Activated gamma-delta T cell (primary cell): ENCODE measurements around the gene TPMT.
"Not testable (repeated sequence)": the region's sequence is repeated elsewhere in the genome, so short reads cannot be mapped to it uniquely, and the experiment has no call there.

Experiments
- DNase-seq: peaks from one replicate; lab custom pipeline; 2025; lab: John Stamatoyannopoulos, UW

TPMT gene

GRCh38 chr6:18155864-18156421 lies 1.1 kb upstream of the TPMT start:
- DNase-seq: peak; percentile 25

GRCh38 chr6:18155150-18155863 lies 430 bp upstream of the TPMT start, which contains the start of gene KDM1B:
KDM1B (plus strand) TSS chr6:18155422; CDS start chr6:18159896, 4,474 bp downstream.
- DNase-seq: peak; percentile 99

GRCh38 chr6:18153311-18153703 lies 1.6 kb downstream of the TPMT start:
- DNase-seq: no peak

GRCh38 chr6:18151801-18152200 lies 3.1 kb downstream of the TPMT start:
- DNase-seq: no peak

- not testable (repeated sequence) for DNase-seq
These were observed 3.5 kb downstream of the TPMT start for GRCh38 chr6:18151391-18151790.

GRCh38 chr6:18148304-18149025 lies 6.4 kb downstream of the TPMT start:
- no peak for DNase-seq

GRCh38 chr6:18147616-18148015 lies 7.3 kb downstream of the TPMT start:
- no peak for DNase-seq

- no peak for DNase-seq
These were observed 7.7 kb downstream of the TPMT start for GRCh38 chr6:18147160-18147559.

- no peak for DNase-seq
These were observed 12.4 kb downstream of the TPMT start for GRCh38 chr6:18142591-18142861.

GRCh38 chr6:18141805-18142590 lies 12.9 kb downstream of the TPMT start:
- DNase-seq: no peak

- DNase-seq: no peak
These were observed 14.8 kb downstream of the TPMT start for GRCh38 chr6:18139935-18140621.

GRCh38 chr6:18138906-18139305 lies 16.0 kb downstream of the TPMT start:
- no peak for DNase-seq

- no peak for DNase-seq
These were observed 18.6 kb downstream of the TPMT start for GRCh38 chr6:18136260-18136659.

- no peak for DNase-seq
These were observed 19.7 kb downstream of the TPMT start for GRCh38 chr6:18135171-18135570.

- DNase-seq: no peak
These were observed 22.5 kb downstream of the TPMT start for GRCh38 chr6:18132346-18132745.

GRCh38 chr6:18126121-18126520 lies 28.8 kb downstream of the TPMT start:
- no peak for DNase-seq

- DNase-seq: peak; percentile 43
These were observed 32.5 kb downstream of the TPMT start, which contains the start of gene NHLRC1 for GRCh38 chr6:18122128-18123093. NHLRC1 (minus strand) TSS chr6:18122677; CDS start chr6:18122606, 71 bp downstream.

GRCh38 chr6:18121580-18122127 lies 33.2 kb downstream of the TPMT start:
- DNase-seq: no peak

- DNase-seq: no peak
These were observed 35.6 kb downstream of the TPMT start for GRCh38 chr6:18119236-18119635.

- DNase-seq: no peak
These were observed 36.5 kb downstream of the TPMT start for GRCh38 chr6:18118330-18118729.
